GM04504 (cell line): Measurements from ENCODE around the gene MYBPH.
A peak's percentile ranks its signal among the peaks of the same experiment; 100 is the strongest.

Source experiments
- DNase-seq: peaks from one replicate; pipeline ENCODE4 v3.0.0-alpha.2; 2012; ENCODE audit warnings: low read depth

MYBPH gene

DNA sequence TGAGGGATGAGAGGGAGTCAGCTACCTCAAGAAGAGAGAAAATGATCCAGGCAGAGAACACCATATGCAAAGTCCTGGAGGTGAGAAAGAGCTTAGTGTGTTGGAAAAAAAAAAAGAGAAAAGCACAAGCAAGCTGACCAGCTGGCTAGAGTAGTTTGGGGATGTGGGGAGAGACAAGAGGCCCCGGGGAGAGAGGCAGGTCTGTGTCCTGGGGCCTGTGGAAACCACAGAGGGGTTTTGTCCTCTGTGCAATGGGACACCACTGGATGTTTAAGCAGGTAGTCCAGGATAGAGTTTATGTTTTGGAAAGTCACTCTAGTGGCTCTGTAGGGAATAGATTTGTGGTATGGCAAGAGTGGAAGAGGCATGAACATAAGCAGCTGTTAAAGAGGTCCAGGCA is 25.3 kb upstream of the MYBPH start:
- DNase-seq: no peak

DNA sequence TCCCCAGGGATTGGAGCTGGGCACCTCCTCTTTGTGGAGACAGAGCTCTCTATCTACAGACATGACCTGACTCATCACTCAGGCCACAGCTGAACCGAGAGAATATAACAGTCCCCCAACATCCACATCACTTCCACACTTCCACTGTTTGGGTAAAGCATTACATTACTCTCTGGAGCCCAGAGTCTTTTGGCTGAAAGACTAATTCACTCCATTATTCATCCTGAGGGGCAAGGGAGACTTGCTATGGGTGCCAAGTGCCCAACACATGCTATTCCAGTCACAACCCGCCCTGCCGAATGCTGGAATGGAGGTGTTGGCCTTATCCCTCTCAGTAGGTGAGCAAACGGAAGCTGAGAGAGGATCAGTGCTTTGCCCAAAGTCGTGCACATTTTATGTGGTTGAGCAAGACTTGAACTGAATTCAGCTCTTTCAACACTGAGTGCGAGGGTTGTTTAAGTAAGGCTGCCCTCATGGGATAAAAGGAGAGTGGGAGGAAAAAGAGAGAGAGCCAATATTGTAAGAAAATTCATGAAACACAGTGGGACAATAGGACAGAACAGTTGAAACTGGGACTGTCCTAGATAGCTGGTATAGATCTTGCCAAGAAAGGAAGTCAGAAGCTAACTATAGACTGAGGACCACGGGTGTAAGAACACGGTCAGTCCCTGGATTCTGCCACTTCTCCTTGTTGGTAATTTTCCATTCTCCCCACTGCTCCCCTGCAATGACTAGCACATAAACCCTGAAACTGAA is 24.4 kb upstream of the MYBPH start:
- DNase-seq: peak; percentile 28

DNA sequence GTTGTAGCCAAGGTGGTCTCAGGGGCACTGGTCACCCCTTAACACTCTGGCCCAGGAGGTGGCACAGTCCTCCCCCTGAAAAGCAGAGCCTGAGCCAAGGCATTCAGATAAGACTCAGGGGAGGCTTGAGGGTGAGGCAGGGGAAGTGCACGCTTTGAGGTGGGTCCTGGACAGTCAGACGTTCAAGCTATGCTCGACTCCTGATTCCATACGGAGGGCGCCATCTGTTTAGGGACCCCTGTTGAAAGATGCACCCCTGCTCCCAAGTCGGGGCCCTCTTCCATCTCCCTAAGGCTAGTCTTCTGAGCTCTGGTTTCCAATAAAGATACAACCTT is 23.8 kb upstream of the MYBPH start:
- no peak for DNase-seq

DNA sequence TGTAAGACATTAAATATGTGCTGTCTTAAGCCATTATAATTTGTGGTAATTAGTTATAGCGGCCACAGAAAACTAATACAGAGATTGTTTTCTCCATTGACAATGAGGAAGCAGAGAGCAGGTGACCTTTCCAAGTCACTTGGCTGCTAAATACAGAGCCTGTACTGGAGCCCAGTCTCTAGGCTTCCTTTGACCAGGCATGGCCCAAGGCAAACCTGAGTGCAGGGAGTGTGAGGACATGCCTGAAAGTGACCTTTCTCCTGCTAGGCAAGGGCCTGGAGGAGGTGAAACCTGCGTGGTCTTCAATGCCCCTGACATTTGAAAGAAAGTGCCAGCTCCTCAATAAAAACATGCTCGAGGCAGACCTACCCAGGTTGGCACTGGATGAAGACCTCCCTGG is 23.4 kb upstream of the MYBPH start:
- no peak for DNase-seq

DNA sequence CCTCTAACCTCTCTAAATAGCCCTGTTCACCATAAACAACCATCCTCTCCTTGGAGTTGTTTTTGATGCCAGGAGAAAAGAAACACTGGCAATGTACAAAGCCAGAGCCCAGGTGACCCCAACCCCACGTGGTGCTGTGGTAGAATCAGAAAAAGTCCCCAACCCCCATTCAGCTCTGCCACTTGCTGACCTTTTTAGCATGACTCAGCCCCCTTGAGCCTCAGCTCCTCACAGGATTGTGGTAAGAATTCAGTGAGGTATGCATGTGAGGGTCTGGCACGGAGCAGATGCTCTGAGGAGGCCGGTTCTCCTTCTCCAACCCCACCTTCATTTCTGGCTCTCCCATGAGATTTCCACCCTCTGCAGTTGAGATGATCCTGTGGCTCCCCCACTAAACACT is 22.0 kb upstream of the MYBPH start:
- peak; percentile 34 for DNase-seq

DNA sequence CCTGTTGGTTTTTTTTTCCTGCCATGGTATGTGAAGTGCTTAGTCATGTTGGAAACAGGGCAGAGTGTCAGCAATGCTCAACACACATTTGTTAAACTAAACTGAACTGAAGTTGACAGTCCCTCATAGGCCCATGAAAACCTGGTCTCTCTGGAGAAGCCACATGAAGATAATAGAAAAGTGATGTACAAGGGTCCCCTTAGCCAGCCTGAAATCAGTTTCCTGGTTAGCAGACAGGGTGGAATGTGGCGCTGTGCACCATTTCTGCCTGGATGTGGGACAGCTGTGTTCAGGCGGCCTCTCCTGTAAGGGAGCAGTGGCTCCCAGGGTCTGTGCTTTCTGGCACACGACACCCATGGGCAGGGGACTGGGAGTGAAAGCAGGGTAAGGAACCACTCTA is 20.7 kb upstream of the MYBPH start:
- DNase-seq: no peak

DNA sequence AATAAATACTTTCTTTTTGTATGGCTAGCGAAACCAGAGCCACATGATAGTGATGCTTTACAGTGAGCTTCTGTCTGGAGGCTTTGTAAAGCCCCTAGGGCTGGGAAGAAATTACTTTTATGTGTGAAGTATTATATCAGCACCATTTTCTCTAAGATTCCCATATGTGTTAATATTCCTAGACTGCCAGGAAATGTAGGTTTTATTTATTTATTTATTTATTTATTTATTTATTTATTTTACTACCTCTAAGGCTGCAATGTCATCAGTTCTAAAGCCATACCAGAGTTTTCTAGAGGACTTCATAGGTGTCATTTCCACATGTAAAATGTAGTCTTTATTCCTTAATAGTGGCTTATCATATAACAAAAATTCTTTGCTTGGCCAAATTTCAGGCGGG is 15.3 kb upstream of the MYBPH start:
- DNase-seq: no peak

DNA sequence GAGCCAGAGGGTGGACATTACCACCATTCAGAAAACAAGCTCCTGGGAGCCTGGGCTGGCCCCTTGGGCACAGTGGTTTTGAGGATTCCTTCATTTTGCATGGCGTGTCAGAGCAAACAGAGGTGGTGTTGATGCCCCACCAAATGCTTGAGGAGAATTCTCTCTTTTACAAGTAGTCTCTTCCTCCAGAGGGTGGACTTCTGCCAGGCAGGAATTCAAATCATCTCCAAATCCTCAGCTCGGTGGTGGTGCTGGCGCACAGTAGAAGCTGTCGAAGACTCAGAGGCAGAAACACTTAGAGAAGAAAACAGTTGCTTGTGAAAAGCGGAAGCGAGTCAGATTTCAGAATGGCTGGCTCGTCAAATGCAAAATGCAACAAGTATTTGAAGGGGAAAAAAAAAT is 14.3 kb upstream of the MYBPH start:
- no peak for DNase-seq

DNA sequence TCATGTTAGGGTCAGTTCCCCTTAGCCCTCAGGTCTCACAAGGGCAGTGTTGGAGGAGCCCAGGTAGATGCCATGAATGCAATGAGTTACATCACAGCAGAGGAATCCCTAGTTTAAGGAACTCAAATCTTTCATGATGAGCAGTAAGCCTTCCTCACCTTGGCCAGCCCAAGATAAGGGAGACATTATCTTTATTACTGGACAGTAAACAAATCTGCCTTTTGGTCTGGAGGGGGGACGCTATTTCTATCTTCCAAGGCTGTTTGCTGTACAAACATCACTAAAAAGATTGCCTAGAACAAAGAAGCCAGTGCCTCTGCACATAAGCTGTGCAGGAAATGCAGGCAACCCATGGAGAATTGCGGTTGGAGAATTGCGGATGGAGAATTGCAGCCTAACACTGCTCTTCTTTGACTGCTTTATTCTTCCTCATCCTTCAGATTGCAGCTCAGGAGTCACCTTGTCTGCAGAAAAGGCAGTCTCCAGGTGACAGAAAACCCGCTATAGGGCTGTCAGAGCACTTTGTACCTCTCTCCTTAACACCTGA is 13.1 kb upstream of the MYBPH start:
- no peak for DNase-seq

DNA sequence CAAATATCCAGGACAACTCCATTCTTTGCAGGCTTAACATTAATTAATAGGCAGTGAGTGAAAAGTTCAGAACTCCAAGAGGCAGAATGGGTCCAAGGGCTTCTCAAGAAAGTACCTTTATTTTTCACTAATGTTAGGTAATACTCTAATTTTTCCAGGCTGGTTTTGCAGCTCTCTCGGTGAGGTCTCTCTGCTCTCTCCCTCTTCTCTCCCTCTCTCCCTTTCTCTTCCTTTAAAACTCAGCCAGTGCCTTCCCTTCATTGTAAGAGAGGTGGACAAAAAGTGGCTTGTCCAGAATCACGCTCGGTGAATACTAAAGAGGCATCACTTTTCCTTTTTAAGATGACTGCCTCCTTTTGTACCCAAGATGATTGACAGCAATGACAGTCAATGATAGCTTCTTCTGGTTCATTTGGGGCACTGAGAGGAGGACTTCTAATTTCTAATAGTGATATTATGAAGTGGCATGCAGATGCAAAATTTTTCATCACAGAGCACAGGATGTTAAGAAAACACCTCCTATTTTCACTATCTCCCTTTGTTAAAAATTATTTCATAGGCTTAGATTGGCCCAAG is 12.2 kb upstream of the MYBPH start:
- DNase-seq: no peak

DNA sequence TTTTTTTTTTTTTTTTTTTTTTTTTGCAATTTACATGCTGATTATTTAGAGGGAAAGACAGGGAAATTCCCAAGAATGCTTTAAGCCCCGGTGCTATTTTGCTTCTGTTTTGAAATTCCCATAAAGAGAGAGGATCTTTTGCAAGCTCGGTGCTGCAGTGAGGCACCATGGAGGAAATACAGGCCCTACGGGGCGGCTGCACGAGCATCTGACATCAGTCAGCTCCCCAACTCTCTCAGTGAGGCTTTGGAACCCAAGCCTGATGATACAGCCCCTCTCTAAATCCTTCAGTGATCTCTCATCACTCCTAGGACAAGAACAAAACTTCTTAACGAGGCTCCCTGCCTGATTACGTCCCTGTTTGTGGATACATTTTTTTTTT is 11.7 kb upstream of the MYBPH start:
- DNase-seq: no peak

DNA sequence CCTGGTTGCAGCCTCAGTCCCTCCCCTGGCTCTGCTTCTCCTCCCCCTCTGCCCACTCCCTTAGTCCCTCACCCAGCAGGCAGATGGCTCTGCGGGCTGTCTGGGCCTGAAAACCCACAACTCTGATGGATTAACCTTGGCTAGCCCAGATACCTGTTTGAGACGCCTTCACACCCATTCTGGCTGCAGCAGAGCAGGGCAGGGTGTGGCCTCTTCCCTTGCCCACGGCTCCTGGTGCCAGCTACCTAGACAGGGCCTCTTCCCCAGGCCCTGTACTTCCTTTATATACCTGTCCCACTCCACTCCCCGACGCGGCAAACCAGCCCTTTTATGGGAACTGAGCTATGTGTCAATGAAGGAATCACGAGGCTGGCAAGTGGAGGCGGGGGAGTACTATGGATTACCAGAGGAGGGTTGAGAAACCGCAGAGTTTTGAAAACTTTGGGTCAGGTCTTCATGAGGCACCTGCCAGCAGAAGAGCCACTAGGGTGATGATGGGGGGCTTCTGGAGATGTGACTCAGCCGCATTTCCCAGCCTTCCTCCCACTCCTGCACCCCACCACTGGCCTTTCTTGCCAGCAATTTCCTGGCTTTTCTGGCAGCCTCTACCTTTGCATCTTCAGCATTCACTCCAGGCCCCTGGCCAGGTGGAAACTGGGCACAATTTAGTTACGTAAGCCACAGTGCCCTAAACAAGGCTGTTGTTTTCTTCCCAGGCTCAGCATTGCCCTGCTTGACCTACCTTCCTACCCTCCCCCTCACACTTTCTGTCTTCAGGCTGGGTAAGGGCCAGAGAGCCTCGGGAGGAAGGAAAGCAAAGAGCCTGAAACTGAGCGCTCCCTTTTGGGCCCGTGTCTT is 11.0 kb upstream of the MYBPH start, which contains the start of gene CHI3L1:
Gene CHI3L1 (minus strand): TSS at position 259 of the 858 bp plus-strand sequence. CDS start 81 bp downstream, at position 178.
- DNase-seq: no peak

DNA sequence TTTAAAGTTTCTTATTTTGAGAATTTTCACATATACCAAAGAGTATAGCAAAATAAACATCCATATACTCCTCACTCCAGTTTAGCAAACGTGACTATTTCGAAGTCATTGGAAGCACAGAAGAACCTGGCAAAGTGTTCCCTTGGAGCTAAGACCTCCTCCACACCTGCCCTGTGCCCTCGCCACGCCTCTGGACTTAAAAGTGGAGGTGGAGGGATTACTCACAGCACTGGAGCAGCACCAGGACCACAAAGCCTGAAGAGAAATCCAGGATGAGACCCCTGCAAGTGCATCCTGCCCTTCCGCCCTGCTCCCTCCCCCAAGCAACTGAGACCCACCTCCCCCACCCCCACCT is 10.4 kb upstream of the MYBPH start:
- DNase-seq: no peak

DNA sequence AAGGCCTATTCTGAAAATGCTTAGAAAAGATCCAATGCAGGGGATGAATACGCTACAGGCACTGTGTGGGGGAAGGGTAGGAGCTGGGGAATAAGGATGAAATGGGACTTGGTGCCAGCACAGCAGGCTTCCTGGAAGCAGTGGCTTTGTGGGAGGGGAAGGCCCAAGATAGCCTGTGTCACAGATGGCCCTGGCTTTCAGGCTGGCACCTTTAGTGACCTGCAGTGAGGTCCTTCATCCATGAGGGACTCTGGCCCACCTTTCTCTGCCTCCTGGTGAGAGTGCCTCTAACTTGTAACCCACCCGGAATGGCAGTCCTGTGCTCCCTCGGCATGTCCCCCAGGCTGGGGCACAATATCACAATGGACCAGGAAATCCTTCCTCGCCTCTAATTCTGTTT is 10.0 kb upstream of the MYBPH start:
- DNase-seq: no peak

DNA sequence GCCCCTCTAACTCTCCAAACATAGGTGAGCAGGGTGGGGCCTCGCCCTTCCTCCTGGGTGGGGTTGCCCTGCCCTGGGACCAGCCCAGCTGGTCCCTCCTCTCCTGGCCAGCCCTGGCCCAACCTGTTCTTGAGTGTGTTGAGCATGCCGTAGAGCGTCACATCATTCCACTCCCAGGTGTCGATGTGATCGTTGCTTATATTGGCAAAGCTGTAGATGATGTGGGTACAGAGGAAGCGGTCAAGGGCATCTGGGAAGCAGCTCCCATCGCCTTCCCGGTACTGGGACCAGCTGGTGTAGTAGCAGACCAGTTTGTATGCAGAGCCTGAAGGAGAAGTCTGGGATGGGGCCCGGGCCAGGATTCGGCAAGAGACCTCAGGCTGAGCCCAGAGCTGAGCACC is 9.4 kb upstream of the MYBPH start:
- DNase-seq: no peak

DNA sequence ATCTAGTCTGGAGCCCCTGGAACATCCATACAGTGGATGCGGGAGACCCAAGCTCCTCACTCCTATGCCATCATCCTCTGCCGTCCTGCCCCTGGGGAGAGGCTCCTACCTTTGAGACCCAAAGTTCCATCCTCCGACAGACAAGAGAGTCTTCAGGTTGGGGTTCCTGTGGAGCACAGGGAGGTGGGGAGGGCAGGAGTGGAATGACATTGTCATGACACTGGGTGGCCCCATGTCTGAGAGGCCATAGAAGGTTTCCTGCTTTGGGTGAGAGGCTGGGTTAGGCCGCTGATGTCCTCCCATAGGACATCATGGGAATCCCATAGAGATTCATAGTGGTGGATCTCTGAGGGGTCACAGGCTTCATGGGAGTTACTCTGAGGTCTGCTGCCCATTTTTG is 8.8 kb upstream of the MYBPH start:
- DNase-seq: no peak

DNA sequence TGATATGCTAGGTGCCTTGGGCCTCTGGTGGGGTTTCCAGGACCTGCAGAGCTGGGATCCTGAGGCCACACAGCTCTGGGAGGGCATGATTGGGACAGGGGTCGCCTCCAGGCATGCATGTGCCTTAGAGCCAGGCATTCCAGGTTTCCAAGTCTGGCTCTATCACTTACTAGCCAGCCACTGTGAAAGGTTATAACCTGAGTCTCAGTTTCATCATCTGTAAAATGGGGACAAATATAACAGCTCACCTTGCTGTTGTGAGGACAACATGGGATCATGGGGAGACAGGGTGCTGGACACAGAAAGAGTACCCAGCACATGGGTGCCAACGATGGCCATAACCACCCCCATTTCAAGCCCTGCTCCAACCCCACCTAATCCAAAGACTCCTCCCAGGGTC is 8.2 kb upstream of the MYBPH start:
- no peak for DNase-seq

DNA sequence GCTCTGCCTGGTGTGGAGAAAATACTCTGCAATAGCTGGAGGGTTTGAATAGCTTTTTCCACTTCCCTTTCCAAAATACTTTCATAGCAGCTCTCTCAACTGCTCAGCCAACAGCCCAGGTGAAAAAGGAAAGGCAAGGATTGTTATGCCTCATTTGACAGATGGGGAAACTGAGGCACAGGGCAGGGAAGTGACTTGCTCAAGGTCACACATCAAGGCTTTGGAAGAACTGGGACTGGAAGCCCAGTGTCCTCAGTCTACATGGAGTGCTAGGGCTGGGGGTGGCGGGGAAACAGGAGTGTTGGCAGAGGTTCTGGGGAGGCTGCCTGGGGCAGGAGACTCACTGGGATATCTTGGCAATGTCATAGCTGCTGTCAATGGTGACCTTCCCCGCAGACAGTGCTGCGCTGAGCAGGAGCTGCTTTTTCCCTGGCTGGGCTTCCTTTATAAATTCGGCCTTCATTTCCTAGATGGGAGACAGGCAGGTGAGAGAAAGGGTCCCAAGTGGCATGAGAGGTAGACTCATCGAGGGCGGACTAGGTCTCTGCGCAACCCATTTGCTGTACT is 6.8 kb upstream of the MYBPH start:
- no peak for DNase-seq

DNA sequence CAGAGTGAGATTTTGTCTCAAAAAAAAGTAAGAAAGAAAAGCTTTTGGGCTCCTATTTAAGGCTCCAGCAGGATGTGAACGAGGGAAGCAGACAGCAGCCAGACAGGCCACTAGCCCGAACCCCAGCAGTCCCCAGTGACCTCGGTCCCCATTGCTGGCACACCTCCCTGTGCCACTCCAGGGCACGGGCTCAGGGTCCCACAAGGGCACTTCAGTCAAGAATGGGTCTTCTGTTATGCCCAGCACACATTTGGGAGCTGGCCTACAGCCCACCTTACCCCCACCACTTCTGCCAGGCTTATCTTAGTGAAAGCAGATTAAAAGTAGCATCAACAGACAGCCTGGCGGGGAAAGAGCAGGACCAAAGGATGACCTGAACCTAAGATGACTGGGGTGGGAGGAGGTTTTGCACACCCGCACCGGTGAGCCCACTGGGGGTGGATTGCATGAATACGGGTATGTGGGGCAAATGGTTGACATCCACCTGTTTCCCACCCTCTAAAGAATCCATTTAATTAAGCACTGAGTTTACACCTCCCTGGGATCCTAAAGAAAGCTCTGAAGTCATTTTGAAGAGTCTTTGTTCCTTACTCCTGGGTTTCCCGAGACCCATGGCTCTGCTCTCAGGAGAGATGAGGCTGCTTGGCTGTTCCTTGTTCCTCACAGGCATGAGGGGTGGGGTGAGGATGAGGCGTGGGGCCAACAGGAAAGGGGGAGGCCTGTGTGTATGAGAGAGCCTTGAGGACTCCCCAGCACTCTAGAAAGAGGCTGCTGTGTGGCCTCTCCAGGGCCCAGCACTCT is 6.2 kb upstream of the MYBPH start:
- no peak for DNase-seq

DNA sequence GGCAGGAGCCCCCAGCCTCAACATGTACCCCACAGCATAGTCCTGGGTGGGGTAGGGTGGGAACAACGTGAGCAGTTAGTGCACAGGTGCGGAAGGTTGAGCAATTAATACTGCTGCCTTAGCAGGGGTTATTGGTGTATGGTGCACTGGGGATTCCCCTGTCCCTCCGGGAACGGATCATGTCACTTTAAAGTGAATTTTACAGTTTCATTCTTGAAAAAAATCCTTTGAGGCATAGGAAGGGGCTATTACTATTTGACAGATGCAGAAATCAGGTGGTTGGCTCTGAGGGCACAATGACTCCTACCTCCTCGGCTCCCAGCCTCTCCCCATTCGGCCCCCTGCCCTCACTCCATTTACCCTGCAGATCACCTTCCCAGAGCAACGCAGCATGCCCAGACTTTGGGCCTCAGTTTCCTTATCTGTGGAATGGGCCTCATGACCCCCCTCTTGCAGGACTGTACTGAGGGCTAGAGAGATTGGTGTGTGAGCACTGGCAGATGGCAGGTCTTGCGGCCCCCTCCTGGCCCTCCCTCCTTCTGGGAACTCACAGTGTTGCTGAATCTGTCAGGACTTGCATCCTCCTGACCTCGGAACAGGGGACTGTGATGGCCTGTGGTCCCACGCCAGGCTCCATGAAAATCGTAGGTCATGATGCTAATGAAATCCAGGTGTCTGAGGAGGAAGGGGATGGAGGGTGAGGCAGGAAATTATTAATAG is 5.1 kb upstream of the MYBPH start:
- no peak for DNase-seq

DNA sequence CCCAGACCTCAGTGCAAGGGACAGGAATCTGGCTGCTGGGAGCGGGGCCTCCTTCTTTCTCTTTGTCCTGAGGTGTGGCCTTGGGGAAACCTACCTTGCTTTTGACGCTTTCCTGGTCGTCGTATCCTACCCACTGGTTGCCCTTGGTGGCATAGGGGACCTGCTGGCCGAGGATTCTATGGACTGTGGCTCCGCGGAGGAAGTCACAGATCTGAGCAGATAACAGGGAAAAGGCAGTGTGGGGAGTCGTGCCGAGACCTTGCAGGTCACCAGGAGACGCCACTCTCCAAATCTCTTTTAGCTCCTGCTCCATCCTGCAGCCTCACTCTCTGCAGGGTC is 4.0 kb upstream of the MYBPH start:
- no peak for DNase-seq
